ENCODE measurements around the gene FAM222B.
"Not testable (repeated sequence)": the region's sequence is repeated elsewhere in the genome, so short reads cannot be mapped to it uniquely, and the experiment has no call there.

Gene FAM222B

GRCh38 chr17:28882154-28882895 is 39.7 kb upstream of the FAM222B start:
- H3K27me3 ChIP-seq (ENCODE audit: control insufficient read depth in 2 of 2, insufficient read depth in 2 of 2, low read length in 2 of 2): no peaks in the 10 kb centered on the region
- no peak overlapping the region for H3K9ac ChIP-seq (ENCODE audit: low read depth in 1 of 2, low read length in 2 of 2)
- no peaks in the 10 kb centered on the region for H3K9me3 ChIP-seq (ENCODE audit: control insufficient read depth in 2 of 2, low read length in 2 of 2)
- H3K4me1 ChIP-seq (ENCODE audit: control insufficient read depth in 2 of 2, insufficient read depth in 2 of 2, low read length in 2 of 2): no peaks in the 10 kb centered on the region
- H3K27ac ChIP-seq (ENCODE audit: low read depth in 2 of 2, low read length in 2 of 2): no peak overlapping the region
- peaks cover 53 to 69% of the 10 kb centered on the region in 2 donors for H3K36me3 ChIP-seq (ENCODE audit: control insufficient read depth in 2 of 2, insufficient read depth in 2 of 2, low read length in 2 of 2)
- H3K4me3 ChIP-seq (ENCODE audit: low read length in 2 of 2): no peak overlapping the region

- Histone ChIP-seq H3K27ac (ENCODE audit: low read depth in 2 of 2, low read length in 2 of 2) (no peak overlapping the region), H3K9me3 (ENCODE audit: control insufficient read depth in 2 of 2, low read length in 2 of 2) (no peaks in the 10 kb centered on the region), H3K27me3 (ENCODE audit: control insufficient read depth in 2 of 2, insufficient read depth in 2 of 2, low read length in 2 of 2) (no peaks in the 10 kb centered on the region), H3K36me3 (ENCODE audit: control insufficient read depth in 2 of 2, insufficient read depth in 2 of 2, low read length in 2 of 2) (peaks cover 53 to 67% of the 10 kb centered on the region in 2 donors), H3K4me3 (ENCODE audit: low read length in 2 of 2) (no peak overlapping the region), H3K9ac (ENCODE audit: low read depth in 1 of 2, low read length in 2 of 2) (no peak overlapping the region), H3K4me1 (ENCODE audit: control insufficient read depth in 2 of 2, insufficient read depth in 2 of 2, low read length in 2 of 2) (no peaks in the 10 kb centered on the region)
Measured at GRCh38 chr17:28881533-28882056, 39.0 kb upstream of the FAM222B start.

- H3K4me3 ChIP-seq (ENCODE audit: low read length in 2 of 2): no peak overlapping the region
- no peak overlapping the region for H3K27ac ChIP-seq (ENCODE audit: low read depth in 2 of 2, low read length in 2 of 2)
- H3K9ac ChIP-seq (ENCODE audit: low read depth in 1 of 2, low read length in 2 of 2): no peak overlapping the region
- no peaks in the 10 kb centered on the region for H3K27me3 ChIP-seq (ENCODE audit: control insufficient read depth in 2 of 2, insufficient read depth in 2 of 2, low read length in 2 of 2)
- H3K4me1 ChIP-seq (ENCODE audit: control insufficient read depth in 2 of 2, insufficient read depth in 2 of 2, low read length in 2 of 2): no peaks in the 10 kb centered on the region
- peaks cover 53 to 67% of the 10 kb centered on the region in 2 donors for H3K36me3 ChIP-seq (ENCODE audit: control insufficient read depth in 2 of 2, insufficient read depth in 2 of 2, low read length in 2 of 2)
- no peaks in the 10 kb centered on the region for H3K9me3 ChIP-seq (ENCODE audit: control insufficient read depth in 2 of 2, low read length in 2 of 2)
Measured at GRCh38 chr17:28880572-28880945, 38.0 kb upstream of the FAM222B start.

- Histone ChIP-seq H3K4me3 (ENCODE audit: low read length in 2 of 2) (no peak overlapping the region), H3K9ac (ENCODE audit: low read depth in 1 of 2, low read length in 2 of 2) (no peak overlapping the region), H3K27me3 (ENCODE audit: control insufficient read depth in 2 of 2, insufficient read depth in 2 of 2, low read length in 2 of 2) (no peaks in the 10 kb centered on the region), H3K27ac (ENCODE audit: low read depth in 2 of 2, low read length in 2 of 2) (no peak overlapping the region), H3K4me1 (ENCODE audit: control insufficient read depth in 2 of 2, insufficient read depth in 2 of 2, low read length in 2 of 2) (no peaks in the 10 kb centered on the region), H3K9me3 (ENCODE audit: control insufficient read depth in 2 of 2, low read length in 2 of 2) (no peaks in the 10 kb centered on the region), H3K36me3 (ENCODE audit: control insufficient read depth in 2 of 2, insufficient read depth in 2 of 2, low read length in 2 of 2) (peaks cover 49 to 61% of the 10 kb centered on the region in 2 donors)
Measured at GRCh38 chr17:28879886-28880571, 37.4 kb upstream of the FAM222B start.

- H3K27me3 ChIP-seq (ENCODE audit: control insufficient read depth in 2 of 2, insufficient read depth in 2 of 2, low read length in 2 of 2): no peaks in the 10 kb centered on the region
- H3K9me3 ChIP-seq (ENCODE audit: control insufficient read depth in 2 of 2, low read length in 2 of 2): no peaks in the 10 kb centered on the region
- H3K4me1 ChIP-seq (ENCODE audit: control insufficient read depth in 2 of 2, insufficient read depth in 2 of 2, low read length in 2 of 2): no peaks in the 10 kb centered on the region
- H3K9ac ChIP-seq (ENCODE audit: low read depth in 1 of 2, low read length in 2 of 2): no peak overlapping the region
- H3K36me3 ChIP-seq (ENCODE audit: control insufficient read depth in 2 of 2, insufficient read depth in 2 of 2, low read length in 2 of 2): peaks cover 45 to 51% of the 10 kb centered on the region in 2 donors
- H3K27ac ChIP-seq (ENCODE audit: low read depth in 2 of 2, low read length in 2 of 2): no peak overlapping the region
- H3K4me3 ChIP-seq (ENCODE audit: low read length in 2 of 2): no peak overlapping the region
Measured at GRCh38 chr17:28878981-28879380, 36.4 kb upstream of the FAM222B start.

- Histone ChIP-seq H3K4me1 (ENCODE audit: control insufficient read depth in 2 of 2, insufficient read depth in 2 of 2, low read length in 2 of 2) (no peaks in the 10 kb centered on the region), H3K9ac (ENCODE audit: low read depth in 1 of 2, low read length in 2 of 2) (no peak overlapping the region), H3K27me3 (ENCODE audit: control insufficient read depth in 2 of 2, insufficient read depth in 2 of 2, low read length in 2 of 2) (no peaks in the 10 kb centered on the region), H3K27ac (ENCODE audit: low read depth in 2 of 2, low read length in 2 of 2) (no peak overlapping the region), H3K4me3 (ENCODE audit: low read length in 2 of 2) (no peak overlapping the region), H3K9me3 (ENCODE audit: control insufficient read depth in 2 of 2, low read length in 2 of 2) (no peaks in the 10 kb centered on the region), H3K36me3 (ENCODE audit: control insufficient read depth in 2 of 2, insufficient read depth in 2 of 2, low read length in 2 of 2) (peaks cover 39 to 45% of the 10 kb centered on the region in 2 donors)
Measured at GRCh38 chr17:28878158-28878910, 35.7 kb upstream of the FAM222B start.

GRCh38 chr17:28877150-28877711 is 34.6 kb upstream of the FAM222B start:
- peaks cover 29 to 34% of the 10 kb centered on the region in 2 donors for H3K36me3 ChIP-seq (ENCODE audit: control insufficient read depth in 2 of 2, insufficient read depth in 2 of 2, low read length in 2 of 2)
- not testable (repeated sequence) for H3K4me1 ChIP-seq (ENCODE audit: control insufficient read depth in 2 of 2, insufficient read depth in 2 of 2, low read length in 2 of 2); H3K4me3 ChIP-seq (ENCODE audit: low read length in 2 of 2); H3K27me3 ChIP-seq (ENCODE audit: control insufficient read depth in 2 of 2, insufficient read depth in 2 of 2, low read length in 2 of 2); H3K9ac ChIP-seq (ENCODE audit: low read depth in 1 of 2, low read length in 2 of 2); H3K27ac ChIP-seq (ENCODE audit: low read depth in 2 of 2, low read length in 2 of 2); H3K9me3 ChIP-seq (ENCODE audit: control insufficient read depth in 2 of 2, low read length in 2 of 2)

- no peak overlapping the region for H3K9ac ChIP-seq (ENCODE audit: low read depth in 1 of 2, low read length in 2 of 2)
- H3K9me3 ChIP-seq (ENCODE audit: control insufficient read depth in 2 of 2, low read length in 2 of 2): no peaks in the 10 kb centered on the region
- no peaks in the 10 kb centered on the region for H3K27me3 ChIP-seq (ENCODE audit: control insufficient read depth in 2 of 2, insufficient read depth in 2 of 2, low read length in 2 of 2)
- H3K4me3 ChIP-seq (ENCODE audit: low read length in 2 of 2): no peak overlapping the region
- H3K36me3 ChIP-seq (ENCODE audit: control insufficient read depth in 2 of 2, insufficient read depth in 2 of 2, low read length in 2 of 2): peaks cover 16 to 22% of the 10 kb centered on the region in 2 donors
- H3K4me1 ChIP-seq (ENCODE audit: control insufficient read depth in 2 of 2, insufficient read depth in 2 of 2, low read length in 2 of 2): no peaks in the 10 kb centered on the region
- no peak overlapping the region for H3K27ac ChIP-seq (ENCODE audit: low read depth in 2 of 2, low read length in 2 of 2)
Measured at GRCh38 chr17:28875848-28876550, 33.4 kb upstream of the FAM222B start.

GRCh38 chr17:28874750-28875149 is 32.2 kb upstream of the FAM222B start:
- no peaks in the 10 kb centered on the region for H3K9me3 ChIP-seq (ENCODE audit: control insufficient read depth in 2 of 2, low read length in 2 of 2)
- no peak overlapping the region for H3K27ac ChIP-seq (ENCODE audit: low read depth in 2 of 2, low read length in 2 of 2)
- peaks cover 4 to 9% of the 10 kb centered on the region in 2 donors for H3K36me3 ChIP-seq (ENCODE audit: control insufficient read depth in 2 of 2, insufficient read depth in 2 of 2, low read length in 2 of 2)
- no peak overlapping the region for H3K9ac ChIP-seq (ENCODE audit: low read depth in 1 of 2, low read length in 2 of 2)
- H3K4me3 ChIP-seq (ENCODE audit: low read length in 2 of 2): no peak overlapping the region
- no peaks in the 10 kb centered on the region for H3K4me1 ChIP-seq (ENCODE audit: control insufficient read depth in 2 of 2, insufficient read depth in 2 of 2, low read length in 2 of 2)
- no peaks in the 10 kb centered on the region for H3K27me3 ChIP-seq (ENCODE audit: control insufficient read depth in 2 of 2, insufficient read depth in 2 of 2, low read length in 2 of 2)
